Measurements from ENCODE around the gene SDHAF2.

Gene SDHAF2

GRCh38 chr11:61474013-61474643, 44.2 kb downstream of the SDHAF2 start:
- in situ Hi-C loops (cut with MboI; ENCODE audit: low sequenced_read_pairs), result loop anchor here (10.0 to 25.0 kb wide), 2 partner anchors 161 to 638 kb away; partner anchors contain the start of gene INCENP

- in situ Hi-C loops (cut with MboI; ENCODE audit: low sequenced_read_pairs), result loop anchor here (10.0 kb wide), 1 partner anchor 159 kb away; no protein-coding TSS in a partner anchor
Measured at GRCh38 chr11:61475433-61475832, 45.5 kb downstream of the SDHAF2 start.

GRCh38 chr11:61476371-61476770, 46.4 kb downstream of the SDHAF2 start:
- in situ Hi-C loops (cut with MboI; ENCODE audit: low sequenced_read_pairs), result loop anchor here (10.0 kb wide), 1 partner anchor 158 kb away; no protein-coding TSS in a partner anchor

- in situ Hi-C loops (cut with MboI; ENCODE audit: low sequenced_read_pairs), result loop anchor here (10.0 kb wide), 1 partner anchor 158 kb away; no protein-coding TSS in a partner anchor
Measured at GRCh38 chr11:61477126-61477525, 47.2 kb downstream of the SDHAF2 start.

- in situ Hi-C loops (cut with MboI; ENCODE audit: low sequenced_read_pairs), result loop anchor here (10.0 kb wide), 1 partner anchor 157 kb away; no protein-coding TSS in a partner anchor
Measured at GRCh38 chr11:61477727-61478148, 47.8 kb downstream of the SDHAF2 start.

- in situ Hi-C loops (cut with MboI; ENCODE audit: low sequenced_read_pairs), result loop anchor here (10.0 kb wide), 1 partner anchor 155 kb away; no protein-coding TSS in a partner anchor
Measured at GRCh38 chr11:61479360-61480058, 49.6 kb downstream of the SDHAF2 start.

GRCh38 chr11:61480261-61480993, 50.5 kb downstream of the SDHAF2 start:
- in situ Hi-C loops (cut with MboI; ENCODE audit: low sequenced_read_pairs), result no loop called here

GRCh38 chr11:61480994-61481335, 51.0 kb downstream of the SDHAF2 start:
- in situ Hi-C loops (cut with MboI; ENCODE audit: low sequenced_read_pairs), result no loop called here

GRCh38 chr11:61481806-61482205, 51.9 kb downstream of the SDHAF2 start:
- in situ Hi-C loops (cut with MboI; ENCODE audit: low sequenced_read_pairs), result no loop called here

GRCh38 chr11:61482513-61482912, 52.6 kb downstream of the SDHAF2 start:
- in situ Hi-C loops (cut with MboI; ENCODE audit: low sequenced_read_pairs), result no loop called here

GRCh38 chr11:61484541-61484940, 54.6 kb downstream of the SDHAF2 start:
- in situ Hi-C loops (cut with MboI; ENCODE audit: low sequenced_read_pairs), result no loop called here

GRCh38 chr11:61485080-61485479, 55.2 kb downstream of the SDHAF2 start:
- in situ Hi-C loops (cut with MboI; ENCODE audit: low sequenced_read_pairs), result no loop called here

- in situ Hi-C loops (cut with MboI; ENCODE audit: low sequenced_read_pairs), result no loop called here
Measured at GRCh38 chr11:61486011-61486620, 56.2 kb downstream of the SDHAF2 start.

- in situ Hi-C loops (cut with MboI; ENCODE audit: low sequenced_read_pairs), result no loop called here
Measured at GRCh38 chr11:61486779-61487178, 56.9 kb downstream of the SDHAF2 start.

- in situ Hi-C loops (cut with MboI; ENCODE audit: low sequenced_read_pairs), result no loop called here
Measured at GRCh38 chr11:61487342-61488025, 57.6 kb downstream of the SDHAF2 start.

- in situ Hi-C loops (cut with MboI; ENCODE audit: low sequenced_read_pairs), result no loop called here
Measured at GRCh38 chr11:61488651-61489291, 58.8 kb downstream of the SDHAF2 start.

GRCh38 chr11:61489833-61490721, 60.2 kb downstream of the SDHAF2 start:
- in situ Hi-C loops (cut with MboI; ENCODE audit: low sequenced_read_pairs), result no loop called here

- in situ Hi-C loops (cut with MboI; ENCODE audit: low sequenced_read_pairs), result no loop called here
Measured at GRCh38 chr11:61491736-61492395, 61.9 kb downstream of the SDHAF2 start.

Data from HL-60/S4 (cell line).